K562 (cell line): ENCODE measurements around the gene LMNTD2. TPM values are rescaled to one million over a fixed set of nuclear protein-coding genes. Genes with fewer than 3 reads are reported as not detected.

ENCODE experiments used
- ATAC-seq: fragments of 200-7000 bp; cut with Tn5 transposase; 3 replicates; pipeline ENCODE4 v1.9.1; 2020; ENCODE audit warnings: moderate library complexity
- Bru-seq: library from RNA; stranded (reverse); fragments of 400-500 nt; gene quantifications from one replicate; lab custom pipeline; 2021; lab: Mats Ljungman, UMichigan
- BruChase-seq, 2 experiments: library from RNA; stranded (reverse); fragments of 400-500 nt; gene quantifications; one replicate each; lab custom pipeline; 2021; lab: Mats Ljungman, UMichigan
- BruUV-seq: library from RNA; stranded (reverse); fragments of 400-500 nt; replicated peaks from 2 replicates; lab custom pipeline; 2021; lab: Mats Ljungman, UMichigan
- CTCF ChIA-PET: fragments of 300-600 bp; formaldehyde crosslinking; extraction: SDS; loops from one replicate; lab custom pipeline; 2021; ENCODE audit warnings: low intra/inter-chr PET ratio; lab: Yijun Ruan, JAX
- POLR2A ChIA-PET: fragments of 300-600, 350-650 bp; sonication (Branson Sonifier 250); formaldehyde crosslinking; extraction: SDS; loops from one replicate; lab custom pipeline; 2021; ENCODE audit warnings: antibody characterized with exemption, inconsistent platforms; lab: Yijun Ruan, JAX
- DNase-seq, 4 experiments: peaks; one replicate each; pipeline versions ENCODE4 v3.0.0 to v3.0.0-alpha.2; 2011 to 2018; ENCODE audit warnings: low spot score in 3 of 4, mixed read lengths in 3 of 4; ENCODE audit errors: extremely low read depth in 1 of 4
- FAIRE-seq: peaks from 2 replicates; lab custom pipeline; 2011; peaks lifted over from hg19 to GRCh38; lab: Jason Lieb, UNC
- H2AFZ ChIP-seq: 2 replicates; pipeline ENCODE4 v1.6.0; 2011; ENCODE audit warnings: low read depth, low read length, control low read depth, inconsistent platforms
- H3K27ac ChIP-seq: fragments of 200-600 bp; 3 replicates; pipeline ENCODE4 v1.8.0; 2011; ENCODE audit warnings: low read depth, mild to moderate bottlenecking, control low read depth, inconsistent platforms, low read length, moderate library complexity, mixed read lengths; ENCODE audit errors: extremely low read depth
- H3K27me3 ChIP-seq, 2 experiments: fragments of 300-600 bp in 1 of 2; 2 replicates in 1 of 2; 3 replicates in 1 of 2; pipeline versions ENCODE4 v1.6.0 to v1.8.0; 2011; ENCODE audit warnings: inconsistent platforms in 2 of 2, low read length in 2 of 2, mild to moderate bottlenecking in 1 of 2, mixed read lengths in 1 of 2, moderate library complexity in 1 of 2; ENCODE audit not compliant: control insufficient read depth in 2 of 2, insufficient read depth in 2 of 2
- H3K36me3 ChIP-seq: fragments of 300-600 bp; 3 replicates; pipeline ENCODE4 v1.8.0; 2011; ENCODE audit warnings: mild to moderate bottlenecking, low read length, inconsistent platforms; ENCODE audit not compliant: control insufficient read depth, insufficient read depth
- H3K4me1 ChIP-seq, 2 experiments: fragments of 200-600 bp in 1 of 2; replicated peaks in 1 of 2; 2 replicates in 1 of 2; 3 replicates in 1 of 2; pipeline versions ENCODE4 v1.5.1 to v1.8.0; 2011; ENCODE audit warnings: inconsistent platforms in 2 of 2, low read length in 2 of 2, mild to moderate bottlenecking in 1 of 2, mixed read lengths in 1 of 2, moderate library complexity in 1 of 2; ENCODE audit not compliant: control insufficient read depth in 2 of 2, insufficient read depth in 2 of 2
- H3K4me2 ChIP-seq: 2 replicates; pipeline ENCODE4 v1.6.1; 2011; ENCODE audit warnings: low read length, control low read depth, inconsistent platforms, mixed read lengths; ENCODE audit not compliant: insufficient read depth
- H3K4me3 ChIP-seq: fragments of 200-600 bp; sonication (generic), shearing (Covaris generic); 2 replicates; pipeline ENCODE4 v1.5.1; 2016; ENCODE audit warnings: control low read depth, inconsistent platforms
- H3K79me2 ChIP-seq: fragments of 200-600 bp; 3 replicates; pipeline ENCODE4 v1.8.0; 2011; ENCODE audit warnings: low read length, inconsistent platforms; ENCODE audit not compliant: control insufficient read depth, insufficient read depth
- H3K9ac ChIP-seq, 2 experiments: 2 replicates each; pipeline versions ENCODE4 v1.6.0 to v1.6.1; 2011; ENCODE audit warnings: low read depth in 2 of 2, low read length in 2 of 2, control low read depth in 1 of 2, inconsistent platforms in 1 of 2, mild to moderate bottlenecking in 1 of 2, mixed read lengths in 1 of 2; ENCODE audit not compliant: insufficient read depth in 1 of 2
- H3K9me1 ChIP-seq: one replicate; pipeline ENCODE4 v1.6.0; 2011; ENCODE audit warnings: inconsistent platforms, mild to moderate bottlenecking, low read length, moderate library complexity; ENCODE audit not compliant: control insufficient read depth, insufficient read depth
- H3K9me3 ChIP-seq: replicated peaks from 2 replicates; pipeline ENCODE4 v1.5.1; 2011; ENCODE audit warnings: low read depth, low read length, inconsistent platforms; ENCODE audit not compliant: control insufficient read depth, insufficient read depth
- H4K20me1 ChIP-seq: replicated peaks from 2 replicates; pipeline ENCODE4 v1.6.1; 2011; ENCODE audit warnings: low read length, inconsistent platforms, mixed read lengths; ENCODE audit not compliant: control insufficient read depth, insufficient read depth
- CBX1 ChIP-seq: sonication (generic); IDR thresholded peaks from 2 replicates; pipeline ENCODE4 v1.6.1; 2016; ENCODE audit warnings: antibody characterized with exemption, low read depth, mild to moderate bottlenecking
- CLOCK ChIP-seq: fragments of 250-450 bp; sonication (Bioruptor Pico); IDR thresholded peaks from 2 replicates; pipeline ENCODE4 v1.4.0; 2020; ENCODE audit warnings: mild to moderate bottlenecking, moderate library complexity, borderline replicate concordance
- DIDO1 ChIP-seq: fragments of 450-650 bp; IDR thresholded peaks from 2 replicates; pipeline ENCODE4 v1.6.1; 2016; ENCODE audit warnings: low read depth, missing biosample characterization, missing genetic modification characterization
- FOXK1 ChIP-seq: sonication (generic); formaldehyde crosslinking; IDR thresholded peaks from 2 replicates; pipeline ENCODE4 v1.8.0; 2022; ENCODE audit warnings: missing genetic modification reagents, mild to moderate bottlenecking, borderline replicate concordance
- FOXP1 ChIP-seq: sonication (generic); formaldehyde crosslinking; IDR thresholded peaks from 2 replicates; pipeline ENCODE4 v1.8.0; 2022; ENCODE audit warnings: mild to moderate bottlenecking, missing genetic modification reagents
- HDAC3 ChIP-seq: fragments of 450-650 bp; IDR thresholded peaks from 2 replicates; pipeline ENCODE4 v1.6.1; 2018; ENCODE audit warnings: borderline replicate concordance, mild to moderate bottlenecking, moderate library complexity; ENCODE audit not compliant: partially characterized antibody
- PML ChIP-seq: IDR thresholded peaks from 2 replicates; pipeline ENCODE4 v1.6.1; 2012; ENCODE audit warnings: low read length, inconsistent platforms
- TAF15 ChIP-seq: fragments of 200-400 bp; formaldehyde crosslinking; IDR thresholded peaks from 2 replicates; pipeline ENCODE4 v1.6.1; 2017; ENCODE audit warnings: mild to moderate bottlenecking, low read depth, low read length, moderate library complexity
- THAP7 ChIP-seq: fragments of 250-450 bp; sonication (Bioruptor Pico); IDR thresholded peaks from 2 replicates; pipeline ENCODE4 v1.5.0; 2021
- TSC22D4 ChIP-seq: fragments of 450-650 bp; IDR thresholded peaks from 2 replicates; pipeline ENCODE4 v1.6.1; 2016; ENCODE audit warnings: missing genetic modification characterization, missing biosample characterization, control low read depth
- ZNF239 ChIP-seq: fragments of 250-450 bp; sonication (Bioruptor Pico); IDR thresholded peaks from 2 replicates; pipeline ENCODE4 v1.4.0; 2020; ENCODE audit warnings: mild to moderate bottlenecking
- ZNF764 ChIP-seq: fragments of 250-450 bp; sonication (Bioruptor Pico); IDR thresholded peaks from 2 replicates; pipeline ENCODE4 v1.4.0; 2020; ENCODE audit warnings: low read depth, mild to moderate bottlenecking, moderate library complexity
- WGBS: fragments of 100-300 bp; shearing (Covaris generic); methylation state at CpG from one replicate; pipeline ENCODE4 v1.1.6; 2016; ENCODE audit warnings: low coverage, mixed read lengths; ENCODE audit not compliant: insufficient coverage; ENCODE audit errors: missing lambda C conversion rate; 5-methylcytosine and 5-hydroxymethylcytosine counted together
- in situ Hi-C: fragments of 300-500 bp; cut with MboI; formaldehyde crosslinking; loops from 4 replicates; pipeline ENCODE4 v1.15.0; 2018; ENCODE audit warnings: inconsistent platforms, mixed read lengths
- intact Hi-C: fragments of 100-400 bp; cut with micrococcal nuclease; formaldehyde crosslinking; loops from 2 replicates; pipeline ENCODE4 v1.14.2; 2022
- long read RNA-seq, 3 experiments: library from polyadenylated mRNA in 2 of 3; library from RNA in 1 of 3; unstranded in 2 of 3; stranded (forward) in 1 of 3; transcript quantifications; one replicate each; pipeline ENCODE4 v2.0.0, GENCODE V29; 2019 to 2022
- polyA minus RNA-seq, 3 experiments: library from RNA; depleted of rRNA, polyadenylated mRNA; stranded (reverse); fragments of >200 nt; gene quantifications; 2 replicates each; pipeline ENCODE4 v1.2.3, GENCODE V29; 2011
- polyA plus RNA-seq, 8 experiments: library from polyadenylated mRNA; depleted of rRNA in 4 of 8; stranded (reverse) in 5 of 8; unstranded in 3 of 8; fragments of >200 nt; fragmentation: Nextera tagmentation in 2 of 8; fragmentation: Illumina TruSeq in 1 of 8; extraction: Ambion mirVana in 2 of 8; extraction: Trizol in 1 of 8; gene quantifications; 2 replicates each; pipeline versions ENCODE4 v1.2.1 to v1.2.3, GENCODE V29; 2011 to 2014; ENCODE audit warnings: inconsistent platforms in 1 of 8, missing spikeins in 1 of 8
- total RNA-seq, 7 experiments: library from RNA; depleted of rRNA in 6 of 7; stranded (reverse); fragments of >200 nt in 6 of 7; fragmentation: Illumina TruSeq in 2 of 7; extraction: Trizol in 2 of 7; gene quantifications; 2 replicates each; pipeline versions ENCODE4 v1.2.1 to v1.2.3, GENCODE V29; 2011 to 2021; ENCODE audit warnings: low replicate concordance in 1 of 7

LMNTD2 gene
- total RNA-seq (2011; cell fraction: chromatin; rRNA removed; ENCODE audit: low replicate concordance): 3.8 and 17.0 TPM in 2 replicates
- 10.9 and 14.7 TPM in 2 replicates for total RNA-seq (2011; cell fraction: nucleolus; rRNA removed)
- 6.7 and 8.2 TPM in 2 replicates for total RNA-seq (2011; cell fraction: nucleoplasm; rRNA removed)
- total RNA-seq (2014; rRNA removed): 2.0 and 2.9 TPM in 2 replicates
- 0.19 TPM in 1 of 2 replicates, not detected in the other for total RNA-seq (2014; rRNA removed; fragmentation: Illumina TruSeq; extraction: Trizol)
- total RNA-seq (2015; rRNA removed; fragmentation: Illumina TruSeq; extraction: Trizol): 0.98 and 1.1 TPM in 2 replicates
- total RNA-seq (2021): 3.5 and 3.9 TPM in 2 replicates
- polyA plus RNA-seq (2011; rRNA removed): 1.1 and 2.8 TPM in 2 replicates
- polyA plus RNA-seq (2011; cell fraction: cytosol; rRNA removed): 1.3 and 3.2 TPM in 2 replicates
- 28.7 and 36.1 TPM in 2 replicates for polyA plus RNA-seq (2011; cell fraction: nucleus; rRNA removed)
- polyA plus RNA-seq (2012): 3.2 and 9.3 TPM in 2 replicates
- 0.48 and 0.98 TPM in 2 replicates for polyA plus RNA-seq (2014; fragmentation: Illumina TruSeq; extraction: Trizol)
- polyA plus RNA-seq (2014; fragmentation: Nextera tagmentation; extraction: Ambion mirVana): not detected
- polyA plus RNA-seq (2014; rRNA removed): 1.8 and 4.2 TPM in 2 replicates
- 0.14 and 0.30 TPM in 2 replicates for polyA minus RNA-seq (2011; rRNA and poly(A)+ RNA removed)
- polyA minus RNA-seq (2011; cell fraction: cytosol; rRNA and poly(A)+ RNA removed): 1.2 and 1.4 TPM in 2 replicates
- polyA minus RNA-seq (2011; cell fraction: nucleus; rRNA and poly(A)+ RNA removed): 4.0 and 6.1 TPM in 2 replicates
- Bru-seq, nascent RNA: percentile 45 among the genes with signal in this experiment
- percentile 30 among the genes with signal in this experiment for BruChase-seq, experiment 1, labeled RNA remaining after a 2-hour chase
- percentile 45 among the genes with signal in this experiment for BruChase-seq, experiment 2, labeled RNA remaining after a 6-hour chase
- long read RNA-seq, experiment 1, partial matches to known transcripts: 7 of 7 reads
- long read RNA-seq, experiment 1, other reads (novel, unspliced or antisense): 0 of 7 reads
- long read RNA-seq, experiment 2, partial matches to known transcripts: 0 of 3 reads
- long read RNA-seq, experiment 2, other reads (novel, unspliced or antisense): 2 of 3 reads
- long read RNA-seq, experiment 3, partial matches to known transcripts: 0 of 1 reads
- long read RNA-seq, experiment 3, other reads (novel, unspliced or antisense): 1 of 1 reads

- CTCF ChIA-PET: no interaction called here
- FAIRE-seq: no peak
- Histone ChIP-seq H3K79me2 (peaks cover 24% of the 10 kb centered on the region), H3K4me1 (peaks cover 19 to 83% of the 10 kb centered on the region in 2 experiments), H3K4me2 (peak within 1 kb of the TSS; percentile 88), H3K4me3 (peak within 1 kb of the TSS; percentile 95), H3K9me3 (no peaks in the 10 kb centered on the region), H3K27ac (peak within 1 kb of the TSS; percentile 89), H2AFZ (peak within 1 kb of the TSS; percentile 84), H4K20me1 (0 out of 2 replicates have a peak, but pooled peaks cover 5% of the 10 kb centered on the region), H3K9ac (peak within 1 kb of the TSS; percentile 81 to 96), H3K27me3 (no peaks in the 10 kb centered on the region), H3K9me1 (peaks cover 2% of the 10 kb centered on the region), H3K36me3 (peaks cover 23% of the 10 kb centered on the region; the same call in 1 of the 3 replicates)
- 2% methylated on average over 41 of the region's 95 CpGs for WGBS
- TSS peak; percentile 92 for BruUV-seq
- peak; percentile 93 for ATAC-seq
- POLR2A ChIA-PET: interaction anchor here (0.5 to 1.3 kb wide), 10 partner anchors 10 to 314 kb away, joined by 3 to 5 read pairs (median 3); partner anchors contain the start of gene PNPLA2
- peak; percentile 93 to 100 (median 98) for DNase-seq
- intact Hi-C loops (loop anchor here (10.0 kb wide), 1 partner anchor 234 kb away; the partner anchor contains the start of genes CEND1 and SLC25A22), in situ Hi-C loops (no loop called here)
- TF ChIP-seq ZNF764 (CRISPR knock-in tag) (0 out of 2 replicates have a peak, but pooled peaks have one; percentile 27), DIDO1 (no peak), CBX1 (peak; percentile 30), TAF15 (no peak), HDAC3 (no peak), FOXP1 (no peak), FOXK1 (CRISPR knock-in tag) (no peak), PML (no peak), TSC22D4 (tag) (no peak), THAP7 (CRISPR knock-in tag) (0 out of 2 replicates have a peak, but pooled peaks have one; percentile 43), CLOCK (peak; percentile 64; the same call in 1 of the 2 replicates), ZNF239 (peak; percentile 39; the same call in 1 of the 2 replicates)
These were observed at the start of gene LMNTD2, which contains the start of gene RASSF7 for GRCh38 chr11:560305-561147. TSS of gene LMNTD2 (minus strand) at chr11:560738. CDS start at chr11:560716, 22 bp downstream. TSS of gene RASSF7 (plus strand) at chr11:560970. CDS start at chr11:561769, 799 bp downstream.
